HG03558 (cell line): ENCODE data around the gene ZNF138.
"Not testable (repeated sequence)": the region's sequence is repeated elsewhere in the genome, so short reads cannot be mapped to it uniquely, and the experiment has no call there.

Experiments
- ATAC-seq: cut with Tn5 transposase; IDR thresholded peaks from one replicate; pipeline ENCODE4 v1.9.1; 2021; ENCODE audit warnings: moderate number of reproducible peaks; ENCODE audit not compliant: unreplicated experiment; ENCODE audit errors: extremely low read depth

The ZNF138 gene

GRCh38 chr7:64794171-64794844, at the start of gene ZNF138:
Gene ZNF138 (plus strand): TSS chr7:64794428. CDS start chr7:64794569, 141 bp downstream.
- ATAC-seq: peak; percentile 100

- no peak for ATAC-seq
These were observed 49.5 kb upstream of the ZNF138 start for GRCh38 chr7:64744680-64745079.

GRCh38 chr7:64747802-64748201, 46.4 kb upstream of the ZNF138 start:
- no peak for ATAC-seq

DNA sequence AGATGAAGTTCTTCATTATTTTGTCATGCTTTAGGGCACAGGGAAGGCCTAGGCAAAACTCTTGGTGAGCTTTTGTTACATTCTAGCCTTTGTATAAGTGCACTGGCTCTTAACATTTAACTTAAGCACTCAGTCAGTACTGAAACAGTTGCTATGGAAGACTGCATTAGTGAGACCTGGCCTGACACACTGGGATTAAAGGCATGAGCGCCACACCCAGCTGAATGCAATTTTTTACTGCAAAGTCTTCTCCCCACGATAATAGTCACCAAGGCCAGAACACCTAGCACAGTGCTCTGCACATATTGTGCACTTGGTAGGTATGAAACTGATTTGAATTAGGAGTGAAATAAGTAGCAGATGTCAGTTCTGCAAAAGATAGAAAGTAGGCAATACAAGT, 41.2 kb upstream of the ZNF138 start:
- ATAC-seq: no peak

- ATAC-seq: no peak
These were observed 38.4 kb upstream of the ZNF138 start for GRCh38 chr7:64755865-64756264.

DNA sequence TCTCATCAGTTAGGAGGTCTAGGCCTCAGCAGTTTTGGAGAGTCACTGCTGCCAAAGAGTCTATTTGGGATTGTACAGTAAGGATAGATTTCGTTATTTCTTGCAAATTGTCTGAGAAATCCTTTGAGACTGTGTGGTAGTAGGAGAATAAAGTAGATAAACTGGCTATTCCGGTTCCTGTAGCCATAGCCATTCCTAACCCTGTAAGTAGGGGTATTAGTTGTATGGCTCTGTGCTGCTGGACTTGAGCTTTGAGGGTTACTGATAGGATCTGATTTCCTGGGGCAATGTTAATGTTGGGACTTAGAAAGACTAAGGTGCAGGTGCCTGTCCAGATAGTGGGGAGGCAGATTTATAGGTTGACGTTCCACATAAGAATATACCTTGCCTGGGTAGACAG, 36.1 kb upstream of the ZNF138 start:
- ATAC-seq: no peak

DNA sequence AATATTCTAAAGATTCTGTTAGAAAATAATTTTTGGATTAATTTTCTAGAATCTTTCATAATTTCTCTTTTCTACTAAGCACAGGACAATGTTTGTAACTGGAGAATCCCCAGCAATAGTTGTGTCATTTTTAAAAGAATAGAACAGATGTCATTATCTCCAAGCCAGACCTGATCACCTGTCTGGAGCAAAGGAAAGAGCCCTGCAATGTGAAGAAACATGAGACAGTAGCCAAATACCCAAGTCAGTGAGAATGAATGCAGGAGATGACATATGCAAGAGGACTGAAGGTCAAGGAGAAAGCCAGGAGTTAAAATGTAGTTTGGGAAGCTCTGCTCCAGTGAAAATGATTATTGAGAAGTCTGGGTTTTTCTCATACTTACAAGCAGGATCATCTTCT, 25.4 kb upstream of the ZNF138 start:
- ATAC-seq: no peak

- ATAC-seq: no peak
These were observed 19.9 kb upstream of the ZNF138 start for GRCh38 chr7:64774204-64774842.

DNA sequence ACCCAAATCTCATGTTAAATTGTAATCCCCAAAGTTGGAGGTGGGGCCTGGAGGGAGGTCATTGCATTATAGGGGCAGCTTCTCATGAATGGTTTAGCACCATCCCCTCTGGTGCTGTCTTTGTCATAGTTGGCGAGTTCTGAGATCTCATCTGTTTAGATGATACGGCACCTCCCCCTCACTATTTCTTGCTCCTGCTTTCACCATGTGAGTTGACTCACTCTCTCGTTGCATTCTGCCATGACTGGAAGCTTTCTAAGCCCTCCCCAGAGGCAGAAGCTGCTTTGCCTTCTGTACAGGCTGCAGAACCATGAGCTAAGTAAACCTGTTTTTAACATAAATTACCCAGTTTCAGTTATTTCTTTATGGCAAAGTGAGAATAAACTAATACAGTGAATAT, 18.9 kb upstream of the ZNF138 start:
- ATAC-seq: no peak

- not testable (repeated sequence) for ATAC-seq
These were observed 9.4 kb upstream of the ZNF138 start for GRCh38 chr7:64784842-64785241.

GRCh38 chr7:64787295-64787694, 6.9 kb upstream of the ZNF138 start:
- ATAC-seq: no peak

DNA sequence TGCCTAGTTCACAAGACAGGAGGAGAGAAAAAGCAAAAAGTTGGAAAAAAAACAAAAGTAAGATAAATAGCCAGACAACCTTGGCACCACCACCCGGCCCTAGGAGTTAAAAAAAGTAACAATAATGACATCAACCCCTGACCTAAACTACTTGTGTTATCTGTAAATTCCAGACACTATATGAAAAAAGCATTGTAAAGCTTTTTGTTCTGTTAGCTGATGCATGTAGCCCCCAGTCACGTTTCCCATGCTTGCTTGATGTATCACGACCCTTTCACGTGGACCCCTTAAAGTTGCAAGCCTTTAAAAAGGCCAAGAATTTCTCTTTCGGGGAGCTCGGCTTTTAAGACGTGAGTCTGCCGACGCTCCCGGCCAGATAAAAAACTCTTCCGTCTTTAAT, 5.0 kb upstream of the ZNF138 start:
- ATAC-seq: not testable (repeated sequence)

DNA sequence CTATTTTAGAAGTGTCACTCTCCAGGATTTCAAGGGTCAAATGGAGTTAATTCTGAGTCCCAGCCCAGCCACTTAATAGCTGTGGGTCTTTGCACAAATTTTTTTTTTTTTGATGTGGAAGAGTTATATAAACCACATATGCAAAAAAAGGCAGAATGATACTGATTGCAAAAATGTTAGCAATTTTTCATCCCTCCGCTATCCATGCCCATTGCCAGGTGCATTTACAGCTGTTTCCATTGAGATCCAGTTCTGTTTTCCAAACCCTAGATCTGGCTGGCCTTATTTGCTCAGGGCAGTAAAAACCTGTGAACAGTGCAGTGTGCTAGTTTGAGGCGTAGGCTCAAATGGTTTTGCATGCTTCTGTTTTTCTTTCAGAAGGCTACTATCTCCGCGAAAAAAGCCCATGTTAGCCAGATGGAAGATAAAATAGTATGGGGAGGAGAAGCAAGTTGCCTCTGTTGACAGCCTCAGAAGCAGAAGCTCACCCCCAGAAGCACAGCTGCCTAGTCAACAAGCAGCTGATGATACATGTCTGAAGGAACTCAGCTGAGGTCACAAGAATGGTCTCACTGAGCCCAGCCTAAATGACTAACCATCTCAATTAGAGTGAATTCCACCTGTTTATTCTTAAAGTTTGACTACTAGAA, 997 bp upstream of the ZNF138 start:
- ATAC-seq: no peak

DNA sequence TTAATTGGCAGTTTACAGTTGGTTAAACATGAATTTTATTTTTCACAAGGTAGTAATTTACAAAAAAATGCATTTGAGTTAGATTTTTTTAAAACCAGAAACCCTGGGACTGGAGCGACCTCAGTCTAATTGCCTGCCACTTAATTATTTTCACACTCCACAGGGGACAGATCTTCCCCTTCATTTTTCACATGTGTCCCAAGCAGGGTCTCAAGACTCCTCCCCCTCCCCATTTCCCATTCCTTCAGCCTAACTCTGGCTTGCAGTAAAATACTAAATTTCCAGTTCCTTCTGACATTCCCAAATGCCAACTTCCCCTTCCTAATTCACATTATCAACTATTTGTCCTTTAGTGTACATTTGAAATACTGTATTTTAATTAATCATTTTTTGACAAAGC, 948 bp downstream of the ZNF138 start:
- ATAC-seq: no peak

DNA sequence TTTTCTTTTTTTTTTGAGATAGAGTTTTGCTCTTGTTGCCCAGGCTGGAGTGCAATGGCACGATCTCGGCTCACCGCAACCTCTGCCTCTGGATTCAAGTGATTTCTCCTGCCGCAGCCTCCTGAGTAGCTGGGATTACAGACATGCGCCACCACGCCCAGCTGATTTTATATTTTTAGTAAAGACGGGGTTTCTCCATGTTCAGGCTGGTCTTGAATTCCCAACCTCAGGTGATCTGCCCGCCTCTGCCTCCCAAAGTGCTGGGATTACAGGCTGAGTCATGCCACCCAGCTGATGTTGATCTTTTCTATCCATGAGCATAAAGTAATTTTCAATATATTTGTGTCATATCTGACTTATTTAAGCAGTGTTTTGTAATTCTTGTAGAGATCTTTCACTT, 4.9 kb downstream of the ZNF138 start:
- ATAC-seq: not testable (repeated sequence)

GRCh38 chr7:64802699-64803098, 8.5 kb downstream of the ZNF138 start:
- no peak for ATAC-seq

DNA sequence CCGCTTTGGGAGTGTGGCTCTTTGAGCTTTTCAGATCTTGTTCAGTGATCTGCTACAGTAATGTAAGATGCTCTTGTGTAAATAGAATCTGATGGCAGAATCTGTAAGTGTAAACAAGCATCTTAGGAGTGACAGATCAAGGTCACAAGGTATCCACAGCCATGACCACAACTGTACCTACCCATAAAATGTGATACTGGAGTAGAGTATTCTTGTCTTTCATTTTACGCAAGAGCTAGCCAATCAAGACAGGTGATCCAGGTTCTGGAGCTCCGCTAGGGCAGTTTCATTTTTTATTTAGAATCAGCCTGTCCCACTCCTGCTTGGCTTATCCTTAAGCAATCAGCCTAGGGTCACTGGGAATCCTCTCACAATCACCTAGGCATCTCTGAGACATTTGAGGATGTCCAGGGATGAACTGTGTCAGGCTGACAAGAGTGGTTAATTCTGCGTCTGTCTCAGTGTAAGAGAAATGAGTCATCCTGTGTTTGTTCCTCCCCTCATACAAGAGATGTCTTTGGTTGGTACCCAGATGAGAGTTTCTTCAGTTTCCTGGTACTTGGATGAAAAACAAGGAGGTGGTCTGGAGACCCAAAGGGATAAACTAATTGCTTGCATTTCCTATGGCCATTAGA, 13.6 kb downstream of the ZNF138 start:
- ATAC-seq: no peak

DNA sequence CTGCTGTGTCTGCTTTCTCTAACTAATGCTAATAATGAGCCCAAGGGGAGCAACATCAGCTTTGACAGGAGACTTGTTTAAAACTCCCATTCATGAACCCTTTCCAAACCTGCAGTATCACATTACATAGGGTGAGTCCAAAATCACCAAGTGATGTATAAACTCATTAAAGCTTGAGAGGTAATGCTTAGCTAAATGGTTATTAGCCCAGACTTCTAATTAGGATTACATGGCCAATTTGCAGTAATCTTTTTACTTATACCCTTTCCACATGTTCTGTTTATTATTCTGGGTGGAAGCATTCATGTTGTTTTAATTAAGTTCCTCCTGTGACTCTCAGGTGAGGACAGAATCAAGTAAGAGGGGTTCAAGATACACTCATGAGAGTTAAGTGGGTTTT, 17.5 kb downstream of the ZNF138 start:
- no peak for ATAC-seq

DNA sequence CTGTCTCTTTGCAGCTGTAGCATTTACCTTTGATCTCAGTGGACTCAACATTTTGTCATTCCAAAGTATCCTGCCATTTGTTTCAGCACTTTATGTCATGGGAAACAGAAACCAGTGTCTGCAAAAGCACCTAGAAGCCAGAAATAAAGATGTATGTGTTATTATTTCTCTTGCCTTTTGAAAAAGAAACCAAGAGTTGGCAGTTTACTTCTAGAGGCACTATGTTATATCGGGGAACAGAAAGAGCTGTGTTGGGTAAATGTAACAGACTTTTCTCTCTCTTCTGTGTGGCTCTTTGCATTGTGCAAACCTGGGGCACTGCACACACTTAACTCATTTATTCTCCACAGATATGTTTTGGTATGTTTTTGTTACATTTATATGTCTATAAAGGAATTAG, 36.7 kb downstream of the ZNF138 start:
- no peak for ATAC-seq

DNA sequence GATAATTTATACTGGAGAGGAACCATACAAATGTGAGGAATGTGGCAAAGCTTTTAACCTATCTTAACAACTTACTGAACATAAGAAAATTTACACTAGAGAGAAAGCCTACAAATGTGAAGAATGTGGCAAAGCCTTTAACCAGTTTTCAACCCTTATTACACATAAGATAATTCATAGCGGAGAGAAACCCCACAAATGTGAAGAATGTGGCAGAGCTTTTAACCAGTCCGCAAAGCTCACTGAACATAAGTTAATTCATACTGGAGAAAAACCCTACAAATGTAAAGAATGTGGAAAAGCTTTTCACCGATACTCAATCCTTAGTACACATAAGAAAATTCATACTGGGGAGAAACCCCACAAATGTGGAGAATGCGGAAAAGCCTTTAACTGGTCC, 37.9 kb downstream of the ZNF138 start:
- ATAC-seq: no peak

DNA sequence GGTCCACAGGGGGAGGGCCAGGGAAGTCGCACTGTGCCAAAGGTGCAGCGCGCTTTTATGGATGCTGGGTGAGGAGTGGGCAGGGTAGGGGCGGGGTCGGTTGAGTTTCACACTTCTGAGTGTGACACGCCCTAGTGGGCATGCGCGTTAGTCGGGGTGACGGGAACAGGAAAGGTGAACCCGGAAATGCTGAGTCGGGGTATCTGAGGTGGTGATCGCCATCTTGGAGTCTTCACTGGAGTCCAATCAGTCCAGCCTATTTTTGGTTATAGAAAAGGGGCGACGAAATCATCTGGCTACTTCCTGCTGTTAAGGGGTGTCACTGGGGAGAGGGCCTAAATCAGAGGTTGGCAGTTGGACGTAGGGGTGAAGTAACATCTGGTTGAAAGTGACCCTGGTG, 40.8 kb downstream of the ZNF138 start:
- ATAC-seq: no peak
